Ectodermal cell (in vitro differentiated cells): Measurements from ENCODE around the gene ENTPD1.
"Not testable (repeated sequence)": the region's sequence is repeated elsewhere in the genome, so short reads cannot be mapped to it uniquely, and the experiment has no call there.

Experiments used
- H3K27ac ChIP-seq: 2 replicates; pipeline ENCODE4 v1.7.0; 2013; ENCODE audit warnings: mild to moderate bottlenecking, low read depth, low read length; ENCODE audit not compliant: insufficient read depth, poor library complexity, severe bottlenecking
- H3K27me3 ChIP-seq: 2 replicates; pipeline ENCODE4 v1.7.0; 2013; ENCODE audit warnings: mild to moderate bottlenecking, low read length; ENCODE audit not compliant: insufficient read depth, control insufficient read depth, poor library complexity, severe bottlenecking
- H3K36me3 ChIP-seq: one replicate; pipeline ENCODE4 v1.7.0; 2013; ENCODE audit warnings: low read length; ENCODE audit not compliant: control insufficient read depth, insufficient read depth
- H3K4me1 ChIP-seq: one replicate; pipeline ENCODE4 v1.7.0; 2013; ENCODE audit warnings: low read length; ENCODE audit not compliant: control insufficient read depth, insufficient read depth
- H3K4me3 ChIP-seq: 2 replicates; pipeline ENCODE4 v1.7.0; 2013; ENCODE audit warnings: low read depth, low read length, control low read depth; ENCODE audit not compliant: insufficient read depth
- H3K9me3 ChIP-seq: 2 replicates; pipeline ENCODE4 v1.7.0; 2013; ENCODE audit warnings: mild to moderate bottlenecking, low read length, moderate library complexity; ENCODE audit not compliant: control insufficient read depth
- WGBS, 2 experiments: methylation state at CpG; one replicate each; pipeline ENCODE4 v1.1.7; 2013; ENCODE audit warnings: missing lambda C conversion rate in 2 of 2; 5-methylcytosine and 5-hydroxymethylcytosine counted together

ENTPD1 gene

DNA sequence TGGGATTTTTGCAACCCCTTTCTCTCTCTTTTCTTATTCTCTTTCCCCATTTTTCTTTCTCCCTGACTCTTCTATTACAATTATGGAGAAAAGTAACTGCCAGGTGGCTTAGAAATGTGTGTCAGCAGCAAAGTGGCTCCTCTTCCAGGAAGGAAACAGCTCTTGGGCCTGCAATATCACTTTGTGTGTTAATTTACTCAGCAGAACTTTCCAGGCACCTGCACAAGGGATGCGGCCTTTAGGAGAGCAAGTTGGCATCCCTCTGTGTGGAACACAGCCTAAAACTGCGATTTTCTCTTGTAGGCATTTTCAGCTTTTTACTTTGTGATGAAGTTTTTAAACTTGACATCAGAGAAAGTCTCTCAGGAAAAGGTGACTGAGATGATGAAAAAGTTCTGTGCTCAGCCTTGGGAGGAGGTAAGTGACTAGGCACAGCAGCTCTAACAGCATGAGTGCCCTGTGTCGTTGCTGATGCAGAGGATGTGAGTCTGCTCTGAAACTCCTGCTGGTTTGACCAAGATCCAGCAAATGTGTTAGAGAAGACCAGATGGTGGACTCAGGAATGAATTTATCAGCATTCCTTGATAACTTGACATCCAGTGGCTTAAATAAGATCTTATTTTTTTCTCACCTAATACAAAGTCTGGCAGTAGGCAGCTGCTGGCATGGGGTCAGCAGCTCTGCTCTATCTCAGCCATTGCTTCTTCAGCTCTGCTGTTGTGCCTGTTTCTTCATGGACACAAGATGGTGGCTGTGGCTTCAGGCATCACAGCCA is 104.4 kb downstream of the ENTPD1 start:
- WGBS, 2 experiments = 93 to 96% methylated on average over 3 of the region's 3 CpGs
- H3K9me3 ChIP-seq = no peaks in the 10 kb centered on the region
- H3K4me1 ChIP-seq = no peaks in the 10 kb centered on the region
- H3K27me3 ChIP-seq = no peaks in the 10 kb centered on the region
- H3K36me3 ChIP-seq = no peaks in the 10 kb centered on the region
- H3K4me3 ChIP-seq = no peak overlapping the region
- no peak overlapping the region for H3K27ac ChIP-seq

DNA sequence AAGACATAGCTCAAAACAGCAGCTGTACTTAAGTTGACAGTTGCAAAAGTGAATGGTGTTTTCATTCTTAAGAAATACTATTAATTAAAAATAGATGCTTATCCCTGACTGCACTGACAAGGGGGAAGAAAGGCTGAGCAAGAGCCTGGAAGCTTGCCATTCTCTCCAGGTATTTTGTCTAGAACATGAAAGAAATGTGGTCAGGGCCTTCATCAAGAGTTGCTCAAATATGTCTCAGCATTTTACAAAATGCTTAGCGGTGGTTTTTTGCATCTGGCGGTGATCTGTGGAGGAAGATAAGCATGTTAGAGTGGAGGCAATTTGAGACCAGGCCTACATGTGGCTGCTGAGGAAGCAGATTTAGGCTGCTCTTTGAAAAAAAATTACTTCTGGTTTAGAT is 105.4 kb downstream of the ENTPD1 start:
- no peaks in the 10 kb centered on the region for H3K36me3 ChIP-seq
- no peak overlapping the region for H3K4me3 ChIP-seq
- H3K27ac ChIP-seq = no peak overlapping the region
- WGBS, 2 experiments = 96 to 100% methylated on average over 2 of the region's 2 CpGs
- H3K27me3 ChIP-seq = no peaks in the 10 kb centered on the region
- no peaks in the 10 kb centered on the region for H3K4me1 ChIP-seq
- no peaks in the 10 kb centered on the region for H3K9me3 ChIP-seq

DNA sequence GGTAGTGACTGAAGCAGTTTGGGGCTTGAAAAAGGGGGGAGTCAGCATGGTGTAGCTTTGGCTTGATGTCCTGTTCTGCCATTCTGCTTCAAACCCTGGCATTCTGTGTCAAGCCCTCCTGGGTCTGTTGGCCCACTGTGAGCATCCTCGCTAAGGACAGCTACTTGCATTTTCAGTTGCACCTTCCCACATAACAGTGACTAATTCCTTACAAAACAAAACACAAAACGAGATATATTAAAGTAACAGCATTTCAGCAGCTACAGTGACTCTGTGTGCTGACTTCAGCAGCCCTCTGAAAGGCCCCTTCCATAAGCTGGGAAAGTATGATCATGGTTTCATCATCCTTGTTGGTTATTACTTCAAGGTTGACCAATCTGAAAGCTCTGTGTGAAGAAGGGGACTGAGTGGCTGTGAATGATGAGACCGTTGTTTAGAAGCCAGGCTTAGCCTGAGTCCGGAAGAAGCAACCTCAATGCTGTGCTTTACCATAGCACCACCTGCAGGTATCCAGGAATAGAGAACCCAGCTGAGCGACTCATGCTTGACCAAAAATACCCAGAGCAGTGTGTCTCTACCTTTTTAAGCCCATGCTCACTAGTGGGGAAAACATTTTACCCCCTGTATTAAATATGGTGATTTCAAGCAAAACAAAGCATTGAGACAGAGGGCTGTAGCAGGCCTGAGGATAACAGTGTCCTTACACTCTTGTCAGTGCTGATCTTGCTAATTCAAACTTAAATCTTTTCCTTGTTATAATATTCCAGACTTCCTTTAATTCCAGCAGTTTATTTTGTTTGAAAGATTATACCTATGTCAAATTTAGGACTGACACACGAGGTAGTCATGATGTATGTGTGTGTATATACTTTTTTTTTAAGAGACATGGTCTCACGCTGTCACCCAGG is 109.2 kb downstream of the ENTPD1 start:
- H3K27me3 ChIP-seq = no peaks in the 10 kb centered on the region
- H3K36me3 ChIP-seq = no peaks in the 10 kb centered on the region
- H3K4me3 ChIP-seq = no peak overlapping the region
- H3K9me3 ChIP-seq = no peaks in the 10 kb centered on the region
- no peak overlapping the region for H3K27ac ChIP-seq
- 47 to 49% methylated on average over 7 of the region's 7 CpGs for WGBS, 2 experiments
- H3K4me1 ChIP-seq = no peaks in the 10 kb centered on the region

DNA sequence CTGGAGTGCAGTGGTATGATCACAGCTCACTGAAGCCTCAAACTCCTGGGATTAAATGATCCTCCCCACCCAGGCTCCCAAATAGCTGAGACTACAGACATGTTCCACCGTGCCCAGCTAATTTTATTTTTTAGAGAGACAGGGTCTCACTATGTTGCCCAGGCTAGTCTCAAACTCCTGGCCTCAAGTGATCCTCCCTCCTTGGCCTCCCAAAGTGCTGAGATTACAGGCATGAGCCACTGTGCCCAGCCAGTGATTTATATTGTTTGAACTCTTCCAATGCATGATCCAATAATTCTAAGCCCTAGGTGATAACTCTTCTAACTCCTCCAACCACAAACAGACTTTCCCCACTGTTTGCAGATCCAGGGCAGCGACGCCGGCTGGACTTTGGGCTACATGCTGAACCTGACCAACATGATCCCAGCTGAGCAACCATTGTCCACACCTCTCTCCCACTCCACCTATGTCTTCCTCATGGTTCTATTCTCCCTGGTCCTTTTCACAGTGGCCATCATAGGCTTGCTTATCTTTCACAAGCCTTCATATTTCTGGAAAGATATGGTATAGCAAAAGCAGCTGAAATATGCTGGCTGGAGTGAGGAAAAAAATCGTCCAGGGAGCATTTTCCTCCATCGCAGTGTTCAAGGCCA is 110.0 kb downstream of the ENTPD1 start:
- WGBS, 2 experiments = 91% methylated on average over 6 of the region's 6 CpGs
- Histone ChIP-seq H3K27me3 (no peaks in the 10 kb centered on the region), H3K9me3 (no peaks in the 10 kb centered on the region), H3K4me1 (no peaks in the 10 kb centered on the region), H3K36me3 (no peaks in the 10 kb centered on the region), H3K4me3 (no peak overlapping the region), H3K27ac (no peak overlapping the region)

- WGBS, 2 experiments = 92 to 93% methylated on average over 2 of the region's 2 CpGs
- Histone ChIP-seq H3K27me3 (no peaks in the 10 kb centered on the region), H3K4me1 (no peaks in the 10 kb centered on the region), H3K36me3 (no peaks in the 10 kb centered on the region), H3K9me3 (no peaks in the 10 kb centered on the region), H3K4me3 (no peak overlapping the region), H3K27ac (no peak overlapping the region)
Observed at GRCh38 chr10:95866467-95866842, 110.5 kb downstream of the ENTPD1 start.

DNA sequence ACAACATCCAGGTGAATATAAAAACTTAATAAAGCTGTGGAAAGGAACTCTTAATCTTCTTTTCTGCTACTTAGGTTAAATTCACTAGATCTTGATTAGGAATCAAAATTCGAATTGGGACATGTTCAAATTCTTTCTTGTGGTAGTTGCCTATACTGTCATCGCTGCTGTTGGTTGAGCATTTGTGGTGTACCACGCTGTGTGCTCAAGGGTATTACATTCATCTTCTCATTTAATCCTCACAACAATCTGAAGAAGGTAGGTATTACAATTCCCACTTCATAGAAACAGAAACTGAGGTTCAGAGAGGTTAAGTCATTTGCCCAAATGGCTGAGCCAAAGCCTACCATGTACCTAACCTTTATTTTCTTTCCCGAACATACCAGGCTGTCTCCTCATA is 111.9 kb downstream of the ENTPD1 start:
- H3K27me3 ChIP-seq = no peaks in the 10 kb centered on the region
- H3K4me3 ChIP-seq = no peak overlapping the region
- 96 to 98% methylated on average over 4 of the region's 4 CpGs for WGBS, 2 experiments
- no peak overlapping the region for H3K27ac ChIP-seq
- no peaks in the 10 kb centered on the region for H3K36me3 ChIP-seq
- H3K4me1 ChIP-seq = no peaks in the 10 kb centered on the region
- H3K9me3 ChIP-seq = no peaks in the 10 kb centered on the region

DNA sequence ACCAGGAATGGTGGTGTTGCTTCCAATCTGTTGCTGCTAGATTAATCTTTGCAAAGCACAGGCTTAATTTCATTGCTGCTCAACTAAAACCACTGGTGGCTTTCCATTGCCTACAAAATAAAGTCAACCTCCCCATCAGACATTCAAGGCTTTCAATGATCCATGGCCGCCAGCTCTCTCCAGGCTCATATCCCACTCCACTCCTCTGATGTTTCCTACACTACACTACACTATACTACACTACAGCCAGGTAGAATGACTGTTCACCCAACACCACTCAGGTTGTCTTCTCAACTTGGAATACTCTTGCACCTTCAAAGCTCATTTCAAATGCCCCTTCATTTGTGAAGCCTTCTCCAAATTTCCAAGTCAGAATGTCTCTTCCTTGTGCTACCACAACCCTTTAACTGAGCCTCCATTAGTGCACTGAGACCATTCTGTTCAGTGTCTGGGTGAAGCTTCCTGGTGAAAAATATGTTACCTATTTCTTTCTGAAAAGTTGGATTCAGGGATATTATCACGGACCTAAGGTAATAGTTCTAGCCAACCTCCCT is 116.3 kb downstream of the ENTPD1 start:
- Histone ChIP-seq H3K36me3 (peaks cover 11% of the 10 kb centered on the region), H3K4me1 (no peaks in the 10 kb centered on the region), H3K27me3 (no peaks in the 10 kb centered on the region), H3K27ac (no peak overlapping the region), H3K4me3 (no peak overlapping the region), H3K9me3 (no peaks in the 10 kb centered on the region)
- WGBS, 2 experiments = 47 to 51% methylated on average over 2 of the region's 2 CpGs

GRCh38 chr10:95873139-95873538 is 117.2 kb downstream of the ENTPD1 start:
- H3K4me1 ChIP-seq = no peaks in the 10 kb centered on the region
- H3K36me3 ChIP-seq = peaks cover 11% of the 10 kb centered on the region
- H3K27me3 ChIP-seq = no peaks in the 10 kb centered on the region
- no peak overlapping the region for H3K27ac ChIP-seq
- H3K4me3 ChIP-seq = no peak overlapping the region
- no peaks in the 10 kb centered on the region for H3K9me3 ChIP-seq
- WGBS, 2 experiments = 72 to 84% methylated on average over 2 of the region's 2 CpGs

GRCh38 chr10:95873651-95874050 is 117.7 kb downstream of the ENTPD1 start:
- 92 to 93% methylated on average over 4 of the region's 4 CpGs for WGBS, 2 experiments
- no peak overlapping the region for H3K4me3 ChIP-seq

DNA sequence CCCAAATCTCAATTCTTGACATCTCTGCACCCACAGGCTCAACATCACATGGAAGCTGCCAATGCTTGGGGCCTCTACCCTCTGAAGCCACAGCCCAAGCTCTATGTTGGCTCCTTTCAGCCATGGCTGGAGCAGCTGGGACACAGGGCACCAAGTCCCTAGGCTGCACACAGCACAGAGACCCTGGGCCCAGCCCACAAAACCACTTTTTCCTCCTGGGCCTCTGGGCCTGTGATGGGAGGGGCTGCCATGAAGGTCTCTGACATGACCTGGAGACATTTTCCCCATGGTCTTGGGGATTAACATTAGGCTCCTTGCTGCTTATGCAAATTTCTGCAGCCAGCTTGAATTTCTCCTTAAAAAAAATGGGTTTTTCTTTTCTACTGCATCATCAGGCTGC is 118.8 kb downstream of the ENTPD1 start:
- peaks cover 11% of the 10 kb centered on the region for H3K36me3 ChIP-seq
- H3K27ac ChIP-seq, H3K4me1 ChIP-seq, H3K27me3 ChIP-seq, H3K4me3 ChIP-seq, H3K9me3 ChIP-seq: not testable (repeated sequence)

More at GRCh38 chr10:95873651-95874050, 117.7 kb downstream of the ENTPD1 start:
- H3K27me3 ChIP-seq = no peaks in the 10 kb centered on the region
- peaks cover 11% of the 10 kb centered on the region for H3K36me3 ChIP-seq
- no peaks in the 10 kb centered on the region for H3K4me1 ChIP-seq
- H3K9me3 ChIP-seq = no peaks in the 10 kb centered on the region
- H3K27ac ChIP-seq = no peak overlapping the region
